DND-41 (cell line): ENCODE results near the gene RBM26.

ENCODE experiments used
- ATAC-seq: fragments of 200-7000 bp; cut with Tn5 transposase; 3 replicates; pipeline ENCODE4 v1.9.1; 2021; ENCODE audit warnings: low read depth; ENCODE audit not compliant: insufficient read depth
- DNase-seq: peaks from one replicate; pipeline ENCODE4 v3.0.0-alpha.2; 2020
- H2AFZ ChIP-seq: 2 replicates; pipeline ENCODE4 v1.6.0; 2012; ENCODE audit warnings: low read depth, low read length
- H3K27ac ChIP-seq: 2 replicates; pipeline ENCODE4 v1.5.1; 2012; ENCODE audit warnings: low read length, inconsistent platforms
- H3K27me3 ChIP-seq: fragments of 200-600 bp; sonication (generic); 2 replicates; pipeline ENCODE4 v1.6.0; 2012; ENCODE audit warnings: low read length, mild to moderate bottlenecking, inconsistent platforms; ENCODE audit not compliant: insufficient read depth, poor library complexity
- H3K36me3 ChIP-seq: 2 replicates; pipeline ENCODE4 v1.5.1; 2012; ENCODE audit warnings: low read length, inconsistent platforms; ENCODE audit not compliant: insufficient read depth
- H3K4me1 ChIP-seq: 2 replicates; pipeline ENCODE4 v1.5.1; 2012; ENCODE audit warnings: mild to moderate bottlenecking, low read length; ENCODE audit not compliant: insufficient read depth
- H3K4me2 ChIP-seq: 2 replicates; pipeline ENCODE4 v1.6.0; 2012; ENCODE audit warnings: mild to moderate bottlenecking, moderate library complexity, low read length, inconsistent platforms; ENCODE audit not compliant: insufficient read depth
- H3K4me3 ChIP-seq, 2 experiments: fragments of 200-600 bp in 1 of 2; shearing (Covaris generic) in 1 of 2; 2 replicates each; pipeline ENCODE4 v1.5.1; 2012 to 2016; ENCODE audit warnings: inconsistent platforms in 2 of 2, low read length in 2 of 2, mild to moderate bottlenecking in 2 of 2, low read depth in 1 of 2, moderate library complexity in 1 of 2
- H3K79me2 ChIP-seq: 2 replicates; pipeline ENCODE4 v1.6.0; 2012; ENCODE audit warnings: low read length, inconsistent platforms; ENCODE audit not compliant: insufficient read depth
- H3K9ac ChIP-seq: 2 replicates; pipeline ENCODE4 v1.6.0; 2012; ENCODE audit warnings: low read depth, mild to moderate bottlenecking, inconsistent platforms, low read length, moderate library complexity
- H3K9me3 ChIP-seq: 2 replicates; pipeline ENCODE4 v1.5.1; 2012; ENCODE audit warnings: low read length, moderate library complexity, mild to moderate bottlenecking, inconsistent platforms; ENCODE audit not compliant: insufficient read depth, severe bottlenecking
- H4K20me1 ChIP-seq: 2 replicates; pipeline ENCODE4 v1.6.0; 2012; ENCODE audit warnings: low read length; ENCODE audit not compliant: insufficient read depth
- EZH2 ChIP-seq: IDR thresholded peaks from 3 replicates; pipeline ENCODE4 v1.6.1; 2012; ENCODE audit warnings: borderline replicate concordance, low read depth, mild to moderate bottlenecking, moderate library complexity, low read length, inconsistent platforms; ENCODE audit not compliant: severe bottlenecking
- TF ChIP-seq, protein P1 (sequence below): IDR thresholded peaks from 2 replicates; pipeline ENCODE4 v1.5.1; 2012; ENCODE audit warnings: borderline replicate concordance, low read length, moderate library complexity, mild to moderate bottlenecking; ENCODE audit not compliant: poor library complexity, severe bottlenecking; ENCODE audit errors: extremely low read depth

RBM26 gene

DNA sequence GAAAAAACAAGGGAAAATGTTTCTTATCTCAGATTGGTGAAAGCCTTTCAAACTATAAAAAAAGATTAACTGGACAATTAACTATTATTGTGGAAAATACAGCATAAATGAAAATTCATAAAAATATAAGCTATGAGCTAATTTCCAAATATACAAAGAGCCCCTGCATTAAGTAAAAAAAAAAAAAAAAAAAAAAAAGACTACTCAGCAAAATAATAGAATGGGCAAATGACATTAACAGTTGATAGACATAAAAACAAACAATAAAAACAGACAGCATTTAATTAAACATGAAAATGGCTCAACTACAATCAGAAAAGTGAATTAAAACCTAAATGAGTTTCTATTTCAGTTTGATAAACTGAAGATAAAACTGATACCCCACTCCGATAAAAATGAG lies 77.5 kb downstream of the RBM26 start:
- H3K4me3 ChIP-seq, result no peak overlapping the region
- no peak overlapping the region for H3K9ac ChIP-seq
- H4K20me1 ChIP-seq, result peaks cover 3% of the 10 kb centered on the region; the same call in 1 of the 2 replicates
- no peaks in the 10 kb centered on the region for H3K4me1 ChIP-seq
- peaks cover 78% of the 10 kb centered on the region for H3K36me3 ChIP-seq
- H3K9me3 ChIP-seq, result no peaks in the 10 kb centered on the region
- ATAC-seq (no peak), DNase-seq (no peak)
- peaks cover 2% of the 10 kb centered on the region; the same call in 1 of the 2 replicates for H3K79me2 ChIP-seq
- TF ChIP-seq, protein P1, sequence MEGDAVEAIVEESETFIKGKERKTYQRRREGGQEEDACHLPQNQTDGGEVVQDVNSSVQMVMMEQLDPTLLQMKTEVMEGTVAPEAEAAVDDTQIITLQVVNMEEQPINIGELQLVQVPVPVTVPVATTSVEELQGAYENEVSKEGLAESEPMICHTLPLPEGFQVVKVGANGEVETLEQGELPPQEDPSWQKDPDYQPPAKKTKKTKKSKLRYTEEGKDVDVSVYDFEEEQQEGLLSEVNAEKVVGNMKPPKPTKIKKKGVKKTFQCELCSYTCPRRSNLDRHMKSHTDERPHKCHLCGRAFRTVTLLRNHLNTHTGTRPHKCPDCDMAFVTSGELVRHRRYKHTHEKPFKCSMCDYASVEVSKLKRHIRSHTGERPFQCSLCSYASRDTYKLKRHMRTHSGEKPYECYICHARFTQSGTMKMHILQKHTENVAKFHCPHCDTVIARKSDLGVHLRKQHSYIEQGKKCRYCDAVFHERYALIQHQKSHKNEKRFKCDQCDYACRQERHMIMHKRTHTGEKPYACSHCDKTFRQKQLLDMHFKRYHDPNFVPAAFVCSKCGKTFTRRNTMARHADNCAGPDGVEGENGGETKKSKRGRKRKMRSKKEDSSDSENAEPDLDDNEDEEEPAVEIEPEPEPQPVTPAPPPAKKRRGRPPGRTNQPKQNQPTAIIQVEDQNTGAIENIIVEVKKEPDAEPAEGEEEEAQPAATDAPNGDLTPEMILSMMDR, result no peak
- TF ChIP-seq EZH2, result no peak
- no peak overlapping the region for H2AFZ ChIP-seq
- no peak overlapping the region for H3K27ac ChIP-seq
- H3K4me2 ChIP-seq, result no peak overlapping the region
- no peaks in the 10 kb centered on the region for H3K27me3 ChIP-seq

DNA sequence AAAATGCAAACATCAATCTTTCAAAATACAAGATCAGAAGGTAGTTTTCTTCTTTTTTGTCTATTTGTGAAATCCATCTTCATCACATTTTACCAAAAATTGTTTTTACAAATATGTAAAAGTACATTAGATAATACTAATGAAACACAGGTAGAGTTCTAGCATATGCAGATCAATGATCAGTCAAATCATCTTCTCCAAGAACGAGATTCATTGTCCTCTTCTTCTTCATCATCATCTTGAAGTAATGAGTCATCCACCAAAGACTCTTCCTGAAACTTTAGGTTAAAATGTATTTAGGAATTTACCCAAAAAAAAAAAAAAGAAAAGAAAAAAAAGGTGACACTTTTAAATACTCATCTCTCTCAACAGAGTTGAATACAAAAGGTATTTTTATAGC lies 85.6 kb downstream of the RBM26 start:
- Histone ChIP-seq H3K36me3 (peaks cover 68% of the 10 kb centered on the region), H3K27ac (no peak overlapping the region)

GRCh38 chr13:79318664-79319063 lies 87.4 kb downstream of the RBM26 start:
- no peaks in the 10 kb centered on the region for H3K79me2 ChIP-seq
- no peak overlapping the region for H3K9ac ChIP-seq
- H3K4me2 ChIP-seq, result no peak overlapping the region
- DNase-seq (no peak), ATAC-seq (no peak)
- H2AFZ ChIP-seq, result no peak overlapping the region
- TF ChIP-seq, protein P1, result no peak
- no peak for TF ChIP-seq EZH2
- H3K4me1 ChIP-seq, result no peaks in the 10 kb centered on the region
- no peak overlapping the region for H3K27ac ChIP-seq
- H3K36me3 ChIP-seq, result peaks cover 68% of the 10 kb centered on the region
- H4K20me1 ChIP-seq, result no peaks in the 10 kb centered on the region
- H3K9me3 ChIP-seq, result no peaks in the 10 kb centered on the region
- no peak overlapping the region for H3K4me3 ChIP-seq
- no peaks in the 10 kb centered on the region for H3K27me3 ChIP-seq

More for the DNA sequence above, 85.6 kb downstream of the RBM26 start:
- Histone ChIP-seq H3K9me3 (no peaks in the 10 kb centered on the region), H3K27me3 (no peaks in the 10 kb centered on the region), H3K4me2 (no peak overlapping the region), H3K4me1 (no peaks in the 10 kb centered on the region), H3K79me2 (no peaks in the 10 kb centered on the region), H3K9ac (no peak overlapping the region), H4K20me1 (no peaks in the 10 kb centered on the region), H3K4me3 (no peak overlapping the region), H2AFZ (no peak overlapping the region)
- TF ChIP-seq, protein P1, result no peak
- no peak for TF ChIP-seq EZH2
- no peak for DNase-seq
- ATAC-seq, result no peak

- no peaks in the 10 kb centered on the region for H3K9me3 ChIP-seq
- no peak overlapping the region for H3K9ac ChIP-seq
- no peaks in the 10 kb centered on the region for H3K79me2 ChIP-seq
- H3K36me3 ChIP-seq, result peaks cover 65% of the 10 kb centered on the region
- no peak overlapping the region for H2AFZ ChIP-seq
- no peak overlapping the region for H3K4me2 ChIP-seq
- no peak overlapping the region for H3K4me3 ChIP-seq
- TF ChIP-seq, protein P1, result no peak
- TF ChIP-seq EZH2, result no peak
- ATAC-seq (no peak), DNase-seq (no peak)
- H3K4me1 ChIP-seq, result no peaks in the 10 kb centered on the region
- no peaks in the 10 kb centered on the region for H3K27me3 ChIP-seq
- H4K20me1 ChIP-seq, result no peaks in the 10 kb centered on the region
- no peak overlapping the region for H3K27ac ChIP-seq
Measured at GRCh38 chr13:79317856-79318255, 88.2 kb downstream of the RBM26 start.
